GM12864 (cell line): ENCODE measurements around the gene COG8.
"Not testable (repeated sequence)": the region's sequence is repeated elsewhere in the genome, so short reads cannot be mapped to it uniquely, and the experiment has no call there.

Source experiments
- DNase-seq: peaks from one replicate; pipeline ENCODE4 v3.0.0-alpha.2; 2011; ENCODE audit warnings: low read depth
- H3K4me3 ChIP-seq: 2 replicates; pipeline ENCODE4 v1.5.1; 2011; ENCODE audit warnings: mild to moderate bottlenecking, low read depth, low read length, control low read depth
- CTCF ChIP-seq: IDR thresholded peaks from 2 replicates; pipeline ENCODE4 v1.5.1; 2011; ENCODE audit warnings: low read depth, mild to moderate bottlenecking, moderate library complexity, low read length, control low read depth, inconsistent platforms; ENCODE audit errors: missing control alignments

Gene COG8

GRCh38 chr16:69293401-69293800 is 46.0 kb downstream of the COG8 start:
- no peak for TF ChIP-seq CTCF
- no peak overlapping the region for H3K4me3 ChIP-seq
- DNase-seq: no peak

GRCh38 chr16:69291657-69292056 is 47.7 kb downstream of the COG8 start:
- not testable (repeated sequence) for H3K4me3 ChIP-seq, DNase-seq

- no peak for DNase-seq
- H3K4me3 ChIP-seq: no peak overlapping the region
- TF ChIP-seq CTCF: peak; percentile 24
These were observed 52.2 kb downstream of the COG8 start for GRCh38 chr16:69286941-69287713.

- TF ChIP-seq CTCF: no peak
- no peak for DNase-seq
- no peak overlapping the region for H3K4me3 ChIP-seq
These were observed 54.1 kb downstream of the COG8 start for GRCh38 chr16:69285240-69285639.

GRCh38 chr16:69283851-69284250 is 55.5 kb downstream of the COG8 start:
- no peak for TF ChIP-seq CTCF
- no peak overlapping the region for H3K4me3 ChIP-seq
- DNase-seq: no peak

- H3K4me3 ChIP-seq: no peak overlapping the region
- no peak for DNase-seq
- no peak for TF ChIP-seq CTCF
These were observed 62.0 kb downstream of the COG8 start for GRCh38 chr16:69277413-69277812.
